Rectal smooth muscle tissue (tissue), 1 donor: ENCODE data around the gene KCP.

Experiments
- H3K27ac ChIP-seq: one replicate; pipeline ENCODE4 v1.7.0; 2013; ENCODE audit warnings: low read depth, low read length, inconsistent platforms
- H3K27me3 ChIP-seq: one replicate; pipeline ENCODE4 v1.7.0; 2013; ENCODE audit warnings: low read length; ENCODE audit not compliant: control insufficient read depth, insufficient read depth
- H3K36me3 ChIP-seq: one replicate; pipeline ENCODE4 v1.7.0; 2013; ENCODE audit warnings: low read length; ENCODE audit not compliant: control insufficient read depth, insufficient read depth
- H3K4me1 ChIP-seq: one replicate; pipeline ENCODE4 v1.7.0; 2013; ENCODE audit warnings: low read length; ENCODE audit not compliant: control insufficient read depth, insufficient read depth
- H3K4me3 ChIP-seq: one replicate; pipeline ENCODE4 v1.7.0; 2013; ENCODE audit warnings: low read length
- H3K9ac ChIP-seq: one replicate; pipeline ENCODE4 v1.7.0; 2013; ENCODE audit warnings: low read length

The KCP gene

GRCh38 chr7:128922496-128923410 is 12.2 kb upstream of the KCP start:
- Histone ChIP-seq H3K27ac (no peak overlapping the region), H3K9ac (no peak overlapping the region), H3K4me3 (no peak overlapping the region), H3K27me3 (no peaks in the 10 kb centered on the region), H3K36me3 (no peaks in the 10 kb centered on the region), H3K4me1 (no peaks in the 10 kb centered on the region)

GRCh38 chr7:128921866-128922440 is 11.4 kb upstream of the KCP start:
- Histone ChIP-seq H3K9ac (no peak overlapping the region), H3K36me3 (no peaks in the 10 kb centered on the region), H3K27me3 (no peaks in the 10 kb centered on the region), H3K4me3 (no peak overlapping the region), H3K27ac (no peak overlapping the region), H3K4me1 (no peaks in the 10 kb centered on the region)

GRCh38 chr7:128920913-128921582 is 10.5 kb upstream of the KCP start:
- H3K36me3 ChIP-seq: no peaks in the 10 kb centered on the region

GRCh38 chr7:128919881-128920799 is 9.6 kb upstream of the KCP start:
- no peak overlapping the region for H3K9ac ChIP-seq
- H3K27ac ChIP-seq: no peak overlapping the region
- no peak overlapping the region for H3K4me3 ChIP-seq
- H3K27me3 ChIP-seq: peaks cover 6% of the 10 kb centered on the region
- H3K36me3 ChIP-seq: no peaks in the 10 kb centered on the region
- H3K4me1 ChIP-seq: no peaks in the 10 kb centered on the region

More at GRCh38 chr7:128920913-128921582, 10.5 kb upstream of the KCP start:
- no peak overlapping the region for H3K4me3 ChIP-seq
- H3K9ac ChIP-seq: no peak overlapping the region
- H3K27me3 ChIP-seq: peaks cover 3% of the 10 kb centered on the region
- no peak overlapping the region for H3K27ac ChIP-seq
- no peaks in the 10 kb centered on the region for H3K4me1 ChIP-seq

GRCh38 chr7:128919241-128919640 is 8.7 kb upstream of the KCP start:
- H3K27me3 ChIP-seq: peaks cover 8% of the 10 kb centered on the region
- no peaks in the 10 kb centered on the region for H3K4me1 ChIP-seq

GRCh38 chr7:128918016-128918665 is 7.6 kb upstream of the KCP start:
- H3K36me3 ChIP-seq: no peaks in the 10 kb centered on the region
- H3K27me3 ChIP-seq: peaks cover 11% of the 10 kb centered on the region
- no peak overlapping the region for H3K4me3 ChIP-seq
- H3K9ac ChIP-seq: no peak overlapping the region
- H3K4me1 ChIP-seq: no peaks in the 10 kb centered on the region
- no peak overlapping the region for H3K27ac ChIP-seq

More at GRCh38 chr7:128919241-128919640, 8.7 kb upstream of the KCP start:
- Histone ChIP-seq H3K27ac (no peak overlapping the region), H3K36me3 (no peaks in the 10 kb centered on the region), H3K9ac (no peak overlapping the region), H3K4me3 (no peak overlapping the region)

- no peak overlapping the region for H3K4me3 ChIP-seq
- H3K27me3 ChIP-seq: peaks cover 14% of the 10 kb centered on the region
Observed at GRCh38 chr7:128917122-128917521, 6.6 kb upstream of the KCP start.

GRCh38 chr7:128916643-128916915 is 6.1 kb upstream of the KCP start:
- H3K27me3 ChIP-seq: peaks cover 14% of the 10 kb centered on the region
- no peaks in the 10 kb centered on the region for H3K4me1 ChIP-seq
- H3K4me3 ChIP-seq: no peak overlapping the region
- H3K9ac ChIP-seq: no peak overlapping the region
- H3K27ac ChIP-seq: no peak overlapping the region
- no peaks in the 10 kb centered on the region for H3K36me3 ChIP-seq

More at GRCh38 chr7:128917122-128917521, 6.6 kb upstream of the KCP start:
- no peak overlapping the region for H3K9ac ChIP-seq
- H3K36me3 ChIP-seq: no peaks in the 10 kb centered on the region
- no peaks in the 10 kb centered on the region for H3K4me1 ChIP-seq
- H3K27ac ChIP-seq: no peak overlapping the region

- Histone ChIP-seq H3K27me3 (peaks cover 14% of the 10 kb centered on the region), H3K9ac (no peak overlapping the region), H3K4me1 (no peaks in the 10 kb centered on the region), H3K36me3 (no peaks in the 10 kb centered on the region), H3K27ac (no peak overlapping the region), H3K4me3 (no peak overlapping the region)
Observed at GRCh38 chr7:128915841-128916642, 5.5 kb upstream of the KCP start.

GRCh38 chr7:128915271-128915819 is 4.8 kb upstream of the KCP start:
- Histone ChIP-seq H3K4me1 (no peaks in the 10 kb centered on the region), H3K9ac (no peak overlapping the region), H3K36me3 (no peaks in the 10 kb centered on the region), H3K27ac (no peak overlapping the region), H3K27me3 (peaks cover 14% of the 10 kb centered on the region), H3K4me3 (peak overlapping the region; percentile 48)
